H1 (cell line): ENCODE measurements around the gene MACROD2. TPM values are rescaled to one million over a fixed set of nuclear protein-coding genes. Genes with fewer than 3 reads are reported as not detected.

Experiments
- BRCA1 ChIP-seq: IDR thresholded peaks from 2 replicates; pipeline ENCODE4 v1.6.1; 2012; ENCODE audit warnings: low read depth, low read length, improper control_type of control experiment
- EP300 ChIP-seq, 2 experiments: IDR thresholded peaks; 1 replicate in 1 of 2; 2 replicates in 1 of 2; pipeline ENCODE4 v1.6.1; 2011 to 2012; ENCODE audit warnings: low read depth in 2 of 2, low read length in 2 of 2, mild to moderate bottlenecking in 2 of 2, borderline replicate concordance in 1 of 2, inconsistent platforms in 1 of 2, moderate library complexity in 1 of 2
- GABPA ChIP-seq: IDR thresholded peaks from 2 replicates; pipeline ENCODE4 v1.6.1; 2011; ENCODE audit warnings: mild to moderate bottlenecking, low read length, moderate library complexity, borderline replicate concordance; ENCODE audit not compliant: insufficient read depth
- POLR2A ChIP-seq, 2 experiments: IDR thresholded peaks; 1 replicate in 1 of 2; 2 replicates in 1 of 2; pipeline ENCODE4 v1.6.1; 2011; ENCODE audit warnings: low read depth in 2 of 2, low read length in 2 of 2, mild to moderate bottlenecking in 2 of 2; ENCODE audit errors: control extremely low read depth in 1 of 2
- RBBP5 ChIP-seq: IDR thresholded peaks from 2 replicates; pipeline ENCODE4 v1.7.1; 2012; ENCODE audit warnings: low read depth, mild to moderate bottlenecking, inconsistent platforms, low read length, moderate library complexity, borderline replicate concordance
- SIN3A ChIP-seq, 2 experiments: IDR thresholded peaks in 1 of 2; conservative IDR thresholded peaks in 1 of 2; 2 replicates each; pipeline ENCODE4 v1.6.1; 2011 to 2012; ENCODE audit warnings: low read length in 2 of 2, improper control_type of control experiment in 1 of 2, low read depth in 1 of 2, mild to moderate bottlenecking in 1 of 2
- polyA plus RNA-seq, 7 experiments: library from polyadenylated mRNA; depleted of rRNA in 3 of 7; stranded (reverse) in 5 of 7; unstranded in 2 of 7; fragments of >200 nt in 5 of 7; fragments of 200-250 nt in 2 of 7; gene quantifications; 1 replicate in 5 of 7; 2 replicates in 1 of 7; 4 replicates in 1 of 7; pipeline versions ENCODE4 v1.2.1 to v1.2.3, GENCODE V29; 2011 to 2013; ENCODE audit warnings: missing spikeins in 2 of 7, mixed read lengths in 2 of 7
- total RNA-seq: library from RNA; stranded (reverse); fragmentation: NEBNext Ultra II Directional; extraction: Animal tissue kit (Norgen Biotek cat#: 25700); gene quantifications from 2 replicates; pipeline ENCODE4 v1.2.1, GENCODE V29; 2021

Gene MACROD2
- total and polyA plus RNA-seq, 2 of the 8 experiments (the other 6 are each of a cell fraction or from before 2014, with no cell fraction given): 0.70 to 3.9 TPM

- no peak for TF ChIP-seq BRCA1
- TF ChIP-seq SIN3A (conservative IDR thresholded peaks at IDR 0.05 in 1 of 2, IDR thresholded peaks at IDR 0.05 in 1 of 2; ENCODE audit: low read depth in 1 of 2, low read length in 2 of 2): no peak
- no peak for TF ChIP-seq RBBP5
- TF ChIP-seq GABPA: no peak
- no peak for TF ChIP-seq POLR2A (IDR thresholded peaks at IDR 0.05; ENCODE audit: control extremely low read depth in 1 of 2, low read depth in 2 of 2, low read length in 2 of 2)
- TF ChIP-seq EP300 (IDR thresholded peaks at IDR 0.05; ENCODE audit: borderline replicate concordance in 1 of 2, low read depth in 2 of 2, low read length in 2 of 2): no peak
Measured at GRCh38 chr20:14721926-14722452, 726.7 kb downstream of the MACROD2 start (continued).
